Sigmoid colon (tissue), 7 donors: Measurements from ENCODE around the gene SMU1. TPM values are rescaled to one million over a fixed set of nuclear protein-coding genes. Genes with fewer than 3 reads are reported as not detected.

Experiments
- DNase-seq: peaks from one replicate; pipeline ENCODE4 v3.0.0-alpha.2; 2019
- H3K27ac ChIP-seq, 4 donors: fragments of 200-600 bp; sonication (generic); one replicate each; pipeline ENCODE4 v1.5.1; 2016 to 2019; ENCODE audit warnings: mild to moderate bottlenecking in 1 of 4
- H3K27me3 ChIP-seq, 3 donors: fragments of 200-600 bp; sonication (generic); one replicate each; pipeline ENCODE4 v1.5.1; 2019; ENCODE audit warnings: mild to moderate bottlenecking in 1 of 3
- H3K36me3 ChIP-seq, 4 donors: fragments of 200-600 bp; sonication (generic); one replicate each; pipeline ENCODE4 v1.5.1; 2016 to 2019
- H3K4me1 ChIP-seq, 4 donors: fragments of 200-600 bp; sonication (generic); one replicate each; pipeline ENCODE4 v1.5.1; 2017 to 2019
- H3K4me3 ChIP-seq, 4 donors: fragments of 200-600 bp; sonication (generic); one replicate each; pipeline ENCODE4 v1.5.1; 2017 to 2019; ENCODE audit warnings: mild to moderate bottlenecking in 2 of 4, moderate library complexity in 1 of 4
- H3K9me3 ChIP-seq, 4 donors: fragments of 200-600 bp in 3 of 4; sonication (generic) in 3 of 4; one replicate each; pipeline versions ENCODE4 v1.5.1 to v1.6.1; 2013 to 2019
- CTCF ChIP-seq, 4 experiments: fragments of 450-650 bp in 3 of 4; fragments of 200-600 bp in 1 of 4; IDR thresholded peaks; one replicate each; pipeline ENCODE4 v1.5.1; 2016 to 2019; ENCODE audit warnings: antibody characterized with exemption in 4 of 4, mild to moderate bottlenecking in 3 of 4, moderate library complexity in 2 of 4
- EP300 ChIP-seq, 4 donors: sonication (generic); formaldehyde crosslinking; IDR thresholded peaks; one replicate each; pipeline ENCODE4 v1.6.1; 2017; ENCODE audit warnings: antibody characterized with exemption in 4 of 4
- POLR2A ChIP-seq, 2 donors: fragments of 450-650 bp; IDR thresholded peaks; one replicate each; pipeline ENCODE4 v1.6.1; 2016; ENCODE audit warnings: antibody characterized with exemption in 2 of 2, mild to moderate bottlenecking in 2 of 2, moderate library complexity in 2 of 2
- POLR2AphosphoS5 ChIP-seq, 4 donors: sonication (generic); formaldehyde crosslinking; IDR thresholded peaks; one replicate each; pipeline ENCODE4 v1.6.1; 2017; ENCODE audit warnings: antibody characterized with exemption in 4 of 4
- WGBS, 2 donors: extraction: QIAGEN DNeasy Blood & Tissue Kit; methylation state at CpG; one replicate each; pipeline ENCODE4 v1.1.7; 2013; 5-methylcytosine and 5-hydroxymethylcytosine counted together
- intact Hi-C: fragments of 100-400 bp; cut with DNase I; formaldehyde crosslinking; loops from one replicate; pipeline ENCODE4 v1.15.1; 2023
- polyA plus RNA-seq, 3 donors: library from polyadenylated mRNA; stranded (reverse); fragments of 200-250 nt; gene quantifications; one replicate each; pipeline ENCODE4 v1.2.3, GENCODE V29; 2013
- total RNA-seq, 4 donors: library from RNA; depleted of rRNA; stranded (reverse); fragments of >200 nt; gene quantifications; one replicate each; pipeline ENCODE4 v1.1.0, GENCODE V29; 2016
- donor health status: healthy with polysubstance abuse.
- donor health status: Bipolar disorder and iron deficiency.
- donor health status: healthy.

SMU1 gene
- total and polyA plus RNA-seq, 7 donors, result 8.4 to 22.3 (median 15.0) TPM

DNA sequence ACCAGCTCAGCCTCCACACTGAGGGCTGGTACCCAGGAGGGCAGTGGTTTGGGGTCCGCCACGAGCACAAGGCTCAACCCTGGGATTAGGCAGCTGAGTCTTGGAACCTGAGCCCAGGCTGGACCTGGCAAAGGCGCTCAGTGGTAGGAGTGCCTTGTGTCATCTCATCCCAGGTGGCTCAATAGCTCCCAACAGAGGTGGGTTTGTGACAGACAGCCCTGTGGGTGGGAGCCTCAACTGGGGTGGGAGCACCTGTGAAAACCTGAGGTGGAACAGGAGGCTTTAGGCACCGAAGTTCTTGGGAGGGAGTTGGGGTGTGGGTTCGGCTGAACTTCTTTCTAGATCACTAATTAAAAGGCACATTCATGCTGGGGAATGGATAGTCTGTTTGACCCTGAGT is 35.2 kb upstream of the SMU1 start:
- Histone ChIP-seq H3K27me3 (no peaks in the 10 kb centered on the region), H3K4me3 (no peak overlapping the region), H3K4me1 (peaks cover 0 to 7% (median 6%) of the 10 kb centered on the region in 4 donors), H3K36me3 (peaks cover 0 to 54% (median 17%) of the 10 kb centered on the region in 4 donors), H3K27ac (no peak overlapping the region), H3K9me3 (no peaks in the 10 kb centered on the region)
- intact Hi-C loops, result no loop called here
- 90 to 93% methylated on average over 5 of the region's 5 CpGs for WGBS, 2 donors
- DNase-seq, result no peak
- TF ChIP-seq EP300 (IDR thresholded peaks at IDR 0.05) (no peak), CTCF (IDR thresholded peaks at IDR 0.05) (no peak), POLR2A (IDR thresholded peaks at IDR 0.05) (no peak), POLR2AphosphoS5 (IDR thresholded peaks at IDR 0.05) (no peak)

DNA sequence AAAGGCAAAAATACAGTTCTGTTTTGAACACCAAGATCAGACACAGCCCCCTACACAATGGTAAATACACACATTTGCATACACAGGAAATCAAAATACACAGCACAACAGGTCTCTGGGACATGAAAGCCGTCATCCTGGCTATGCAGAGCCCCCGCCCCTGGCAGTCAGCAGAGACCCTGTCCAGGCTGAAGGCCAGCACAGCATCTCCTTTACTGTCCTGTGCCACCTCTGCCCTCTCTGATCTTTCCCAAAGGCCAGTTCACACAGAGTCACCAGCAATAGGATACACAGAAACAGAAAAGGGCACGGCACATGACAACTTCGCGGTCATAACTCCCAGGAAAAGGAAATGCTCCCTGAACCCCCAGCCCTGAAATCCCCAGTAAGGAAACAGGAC is 34.2 kb upstream of the SMU1 start:
- Histone ChIP-seq H3K27me3 (no peaks in the 10 kb centered on the region), H3K4me1 (peaks cover 0 to 7% (median 6%) of the 10 kb centered on the region in 4 donors), H3K36me3 (peaks cover 0 to 50% (median 17%) of the 10 kb centered on the region in 4 donors), H3K27ac (no peak overlapping the region), H3K9me3 (no peaks in the 10 kb centered on the region), H3K4me3 (no peak overlapping the region)
- DNase-seq, result no peak
- TF ChIP-seq POLR2AphosphoS5 (IDR thresholded peaks at IDR 0.05) (no peak), EP300 (IDR thresholded peaks at IDR 0.05) (no peak)
- intact Hi-C loops, result no loop called here
- WGBS, 2 donors, result 87 to 97% methylated on average over 5 of the region's 5 CpGs

GRCh38 chr9:33109850-33110595 is 33.5 kb upstream of the SMU1 start:
- no peaks in the 10 kb centered on the region for H3K27me3 ChIP-seq

GRCh38 chr9:33109097-33109496 is 32.6 kb upstream of the SMU1 start:
- DNase-seq, result no peak
- Histone ChIP-seq H3K27ac (no peak overlapping the region), H3K36me3 (peaks cover 0 to 34% (median 15%) of the 10 kb centered on the region in 4 donors), H3K4me3 (no peak overlapping the region), H3K27me3 (no peaks in the 10 kb centered on the region), H3K4me1 (peaks cover 0 to 7% (median 6%) of the 10 kb centered on the region in 4 donors), H3K9me3 (no peaks in the 10 kb centered on the region)
- TF ChIP-seq CTCF (IDR thresholded peaks at IDR 0.05) (no peak), EP300 (IDR thresholded peaks at IDR 0.05) (no peak), POLR2AphosphoS5 (IDR thresholded peaks at IDR 0.05) (no peak), POLR2A (IDR thresholded peaks at IDR 0.05) (no peak)
- intact Hi-C loops, result no loop called here
- 68 to 75% methylated on average over 3 of the region's 3 CpGs for WGBS, 2 donors

More at GRCh38 chr9:33109850-33110595, 33.5 kb upstream of the SMU1 start:
- intact Hi-C loops, result no loop called here
- H3K36me3 ChIP-seq, result peaks cover 0 to 44% (median 17%) of the 10 kb centered on the region in 4 donors
- H3K9me3 ChIP-seq, result no peaks in the 10 kb centered on the region
- no peak overlapping the region for H3K27ac ChIP-seq
- TF ChIP-seq EP300 (IDR thresholded peaks at IDR 0.05), result no peak
- TF ChIP-seq CTCF (IDR thresholded peaks at IDR 0.05), result no peak
- TF ChIP-seq POLR2A (IDR thresholded peaks at IDR 0.05), result no peak
- no peak for TF ChIP-seq POLR2AphosphoS5 (IDR thresholded peaks at IDR 0.05)
- H3K4me1 ChIP-seq, result peaks cover 0 to 7% (median 6%) of the 10 kb centered on the region in 4 donors
- 88 to 90% methylated on average over 1 of the region's 1 CpG for WGBS, 2 donors
- DNase-seq, result no peak
- H3K4me3 ChIP-seq, result no peak overlapping the region

DNA sequence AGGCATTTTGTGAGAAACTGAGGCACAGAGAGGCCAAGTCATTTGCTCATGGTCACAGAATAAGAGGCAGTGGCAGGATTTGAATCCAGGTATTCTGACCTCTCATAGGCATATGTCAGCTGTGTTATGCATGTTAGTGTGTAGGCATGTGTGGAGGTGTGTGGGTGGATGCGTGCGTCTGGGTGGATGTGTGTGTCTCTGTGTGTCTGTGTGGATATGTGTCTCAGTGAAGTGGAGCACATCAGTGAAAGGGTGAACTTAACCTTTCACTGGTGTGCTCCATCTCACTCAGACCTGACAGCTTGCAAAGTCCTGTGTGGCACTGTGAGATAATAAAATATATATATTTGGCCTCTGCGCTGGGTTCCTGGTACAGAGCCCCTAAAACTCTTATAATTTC is 32.0 kb upstream of the SMU1 start:
- DNase-seq, result no peak
- 90 to 96% methylated on average over 3 of the region's 3 CpGs for WGBS, 2 donors
- no peak overlapping the region for H3K4me3 ChIP-seq
- peaks cover 0 to 28% (median 12%) of the 10 kb centered on the region in 4 donors for H3K36me3 ChIP-seq
- TF ChIP-seq EP300 (IDR thresholded peaks at IDR 0.05), result no peak
- TF ChIP-seq POLR2AphosphoS5 (IDR thresholded peaks at IDR 0.05), result no peak
- TF ChIP-seq POLR2A (IDR thresholded peaks at IDR 0.05), result no peak
- no peak for TF ChIP-seq CTCF (IDR thresholded peaks at IDR 0.05)
- no peak overlapping the region for H3K27ac ChIP-seq
- no peaks in the 10 kb centered on the region for H3K27me3 ChIP-seq
- H3K4me1 ChIP-seq, result peaks cover 0 to 7% (median 6%) of the 10 kb centered on the region in 4 donors
- no peaks in the 10 kb centered on the region for H3K9me3 ChIP-seq
- intact Hi-C loops, result no loop called here
